Activated naive CD4-positive, alpha-beta T cell (primary cell): ENCODE results near the gene RAB12.
"Not testable (repeated sequence)": the region's sequence is repeated elsewhere in the genome, so short reads cannot be mapped to it uniquely, and the experiment has no call there.

Experiments used
- DNase-seq, 4 experiments: peaks; one replicate each; lab custom pipeline; 2025; lab: John Stamatoyannopoulos, UW

RAB12 gene

GRCh38 chr18:8611916-8612576 is 2.8 kb downstream of the RAB12 start:
- no peak for DNase-seq

DNA sequence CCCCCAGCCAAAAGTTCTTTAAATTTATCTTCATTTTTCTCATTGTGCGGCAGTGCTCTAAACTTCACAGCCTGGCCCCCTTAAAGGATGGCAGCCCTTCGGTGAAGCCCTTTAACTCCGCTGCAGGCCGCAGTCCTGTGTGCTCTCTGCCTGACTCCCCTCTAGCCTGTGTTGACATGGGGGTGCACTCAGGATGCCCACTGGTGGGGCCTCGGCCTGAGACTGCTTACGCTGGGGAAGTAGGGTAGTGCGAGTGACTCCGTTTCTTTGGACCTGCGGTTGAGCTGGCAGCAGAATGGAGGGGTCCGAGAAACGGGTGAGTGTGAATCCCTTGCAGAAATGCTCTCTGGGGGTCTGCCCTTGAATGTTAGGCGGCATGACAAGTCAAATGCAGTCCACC is 5.6 kb downstream of the RAB12 start:
- no peak for DNase-seq

DNA sequence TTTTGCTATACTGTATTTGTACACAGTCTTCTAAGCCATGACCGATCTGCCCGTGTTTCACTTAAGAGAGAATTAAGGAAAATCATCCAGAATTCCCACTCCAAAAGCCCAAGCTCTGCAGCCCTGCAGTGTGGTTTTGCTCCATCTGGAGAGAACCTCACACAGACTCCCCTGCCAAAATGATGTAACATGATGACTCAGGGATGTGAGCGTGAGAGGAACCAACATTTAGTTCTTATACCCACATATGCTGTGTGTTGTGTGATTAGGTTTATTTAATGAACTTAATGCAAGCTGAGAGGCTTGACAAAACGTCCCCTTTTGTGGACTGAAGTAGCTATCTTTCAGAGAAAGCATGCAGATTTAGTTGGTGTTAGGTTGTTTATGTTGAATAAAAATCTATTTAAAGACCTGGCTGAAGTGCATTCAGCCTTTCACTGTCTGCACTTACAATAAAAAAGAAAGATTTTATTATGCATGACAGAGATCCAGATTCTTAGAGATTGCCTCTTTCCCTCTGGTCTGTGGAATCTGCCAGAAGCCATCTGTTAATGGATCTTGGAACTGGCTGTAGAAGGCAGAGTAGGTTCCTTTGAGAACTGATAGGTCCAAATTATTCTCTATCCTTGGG is 6.3 kb downstream of the RAB12 start:
- no peak for DNase-seq

DNA sequence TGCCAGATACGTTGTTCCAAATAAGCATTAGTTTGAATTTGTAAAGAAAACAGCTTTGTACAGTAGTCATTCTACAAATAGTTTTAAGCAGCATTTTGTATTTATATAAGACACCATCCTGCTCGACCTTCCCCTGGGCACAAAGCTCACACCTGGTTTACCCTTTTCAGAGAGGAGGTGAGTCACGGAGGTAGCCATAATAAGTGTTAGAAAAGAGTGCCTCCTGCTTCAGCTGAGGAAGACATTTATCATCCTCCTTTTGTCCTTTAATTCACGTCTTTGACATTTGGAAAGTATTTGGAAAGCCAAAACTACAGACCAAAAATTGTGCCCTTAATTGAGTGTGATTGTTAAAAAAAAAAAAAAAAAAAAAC is 6.8 kb downstream of the RAB12 start:
- no peak for DNase-seq

DNA sequence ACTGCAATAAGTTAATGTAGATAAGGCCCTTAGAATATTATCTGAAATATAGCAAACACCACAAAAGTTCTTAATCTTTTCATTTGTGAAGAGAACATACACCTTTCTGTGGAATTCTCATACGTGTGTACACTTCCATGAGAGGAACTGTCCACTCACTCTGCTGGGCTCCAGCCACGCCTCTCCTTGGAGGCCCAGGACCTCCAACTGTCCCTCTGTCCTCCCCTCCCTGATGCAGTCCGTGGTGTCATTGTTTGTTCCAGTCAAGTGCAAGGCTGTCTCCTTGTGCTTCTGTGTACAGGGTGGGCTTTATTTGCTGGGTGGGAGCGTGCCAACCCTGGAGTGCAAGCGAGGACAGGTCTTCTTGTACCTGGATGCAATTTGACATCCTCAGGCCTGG is 8.7 kb downstream of the RAB12 start:
- DNase-seq: no peak

DNA sequence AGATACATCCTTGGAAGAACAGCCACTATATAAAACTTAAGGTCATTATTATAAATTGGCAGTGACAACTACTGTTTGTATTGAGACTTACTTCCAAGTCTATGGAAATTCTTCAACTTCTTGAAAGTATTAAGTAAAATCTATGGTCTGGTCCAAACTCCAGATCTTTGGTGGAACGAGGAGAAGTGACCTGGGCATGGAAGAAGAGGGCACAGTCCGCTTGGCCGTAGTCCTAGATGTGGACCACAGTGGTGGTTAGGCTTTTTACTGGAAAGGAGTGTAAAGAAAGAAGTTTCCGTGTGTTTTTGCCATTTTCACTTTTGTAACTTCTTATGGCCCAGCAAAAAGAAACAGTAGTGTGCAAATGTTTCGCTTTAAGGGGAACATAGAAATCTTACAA is 9.8 kb downstream of the RAB12 start:
- no peak for DNase-seq

DNA sequence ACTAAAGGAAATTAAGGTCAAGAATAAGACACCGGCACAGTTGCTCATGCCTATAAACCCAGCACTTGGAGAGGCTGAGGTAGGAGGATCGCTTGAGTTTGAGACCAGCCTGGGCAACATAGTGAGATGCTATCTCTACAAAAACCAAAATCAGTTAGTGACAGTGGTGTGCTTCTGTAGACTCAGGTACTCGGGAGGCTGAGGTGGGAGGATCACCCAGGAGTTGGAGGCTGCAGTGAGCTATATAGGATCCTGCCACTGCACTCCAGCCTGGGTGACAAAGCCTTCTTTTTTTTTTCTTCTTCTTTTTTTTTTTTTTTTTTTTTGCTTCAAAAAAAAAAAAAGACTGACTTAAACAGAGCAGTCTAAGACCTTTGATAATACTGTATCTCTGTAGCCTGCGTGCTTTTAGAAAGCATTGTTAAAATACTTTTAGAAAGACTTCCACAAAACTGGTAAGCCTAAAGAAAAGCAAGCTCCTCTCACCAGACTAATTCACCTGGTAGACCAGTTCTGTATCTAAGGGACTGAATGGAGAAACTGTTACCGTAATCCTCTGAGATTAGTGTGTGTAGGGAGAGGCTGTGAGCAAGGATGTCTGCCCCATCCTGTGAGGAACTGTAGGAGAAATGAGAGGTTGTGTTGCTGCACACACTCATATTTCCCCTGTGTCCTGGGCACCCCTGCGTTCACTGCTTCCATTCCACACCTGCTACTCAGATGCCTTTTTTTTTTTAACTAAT is 10.8 kb downstream of the RAB12 start:
- no peak for DNase-seq

DNA sequence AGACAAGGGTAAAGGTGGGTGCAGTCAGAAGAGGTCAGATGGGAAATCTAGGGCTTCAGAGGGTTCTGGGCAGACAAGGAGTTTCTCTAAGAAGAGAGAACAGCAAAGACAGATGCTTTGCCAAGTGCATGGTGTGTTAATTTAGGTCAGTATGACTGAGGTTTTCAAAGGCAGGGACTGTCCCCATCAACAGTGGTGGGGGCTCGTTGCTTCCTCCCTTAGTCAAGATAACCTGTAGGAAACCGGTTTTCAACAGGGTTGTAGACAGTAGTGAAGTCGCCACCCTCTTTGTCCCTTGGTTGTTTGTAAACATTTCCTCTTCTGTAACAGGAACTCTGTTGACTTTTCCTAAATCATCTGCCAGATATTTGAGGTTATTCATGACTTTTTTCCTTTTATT is 11.6 kb downstream of the RAB12 start:
- no peak for DNase-seq

DNA sequence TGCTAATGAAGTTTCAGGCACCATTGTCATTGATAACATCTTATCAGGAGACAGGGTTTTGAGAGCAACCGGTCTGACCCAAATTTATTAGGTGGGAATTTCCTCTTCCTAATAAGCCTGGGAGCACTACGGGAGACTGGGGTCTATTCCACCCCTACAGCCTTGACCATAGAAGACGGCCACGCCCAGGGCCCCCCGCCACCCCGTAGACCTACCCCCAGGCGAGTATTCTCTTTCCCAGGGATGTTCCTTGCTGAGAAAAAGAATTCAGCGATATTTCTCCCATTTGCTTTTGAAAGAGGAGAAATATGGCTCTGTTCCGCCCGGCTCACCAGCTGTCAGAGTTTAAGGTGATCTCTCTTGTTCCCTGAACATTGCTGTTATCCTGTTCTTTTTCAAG is 13.4 kb downstream of the RAB12 start:
- not testable (repeated sequence) for DNase-seq

DNA sequence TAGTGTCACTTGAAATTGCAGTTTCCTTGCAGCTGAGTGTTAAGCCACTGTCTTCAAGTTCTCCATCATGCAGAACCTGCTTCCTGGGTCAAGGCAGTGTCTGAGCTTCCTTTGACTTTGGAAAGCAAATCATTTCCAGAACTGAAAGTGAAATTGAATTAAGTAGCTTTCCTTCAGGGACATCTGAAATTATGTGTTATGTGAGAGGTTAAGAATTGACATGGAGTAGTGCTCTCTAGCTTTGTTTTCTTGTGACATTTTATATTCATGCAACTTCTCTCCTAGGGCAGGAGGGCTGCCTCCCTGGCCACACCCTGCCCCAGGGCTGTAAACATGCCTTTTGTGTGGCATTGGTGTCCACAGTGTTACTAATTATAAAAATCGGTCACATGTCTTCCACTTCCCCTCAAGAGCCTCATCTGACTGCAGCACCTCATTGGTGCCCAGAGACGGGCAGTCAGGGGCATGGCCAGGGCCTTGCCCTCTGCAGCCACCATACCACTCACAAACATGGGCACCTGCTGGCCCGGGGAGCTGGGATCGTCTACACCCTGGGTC is 14.4 kb downstream of the RAB12 start:
- no peak for DNase-seq

DNA sequence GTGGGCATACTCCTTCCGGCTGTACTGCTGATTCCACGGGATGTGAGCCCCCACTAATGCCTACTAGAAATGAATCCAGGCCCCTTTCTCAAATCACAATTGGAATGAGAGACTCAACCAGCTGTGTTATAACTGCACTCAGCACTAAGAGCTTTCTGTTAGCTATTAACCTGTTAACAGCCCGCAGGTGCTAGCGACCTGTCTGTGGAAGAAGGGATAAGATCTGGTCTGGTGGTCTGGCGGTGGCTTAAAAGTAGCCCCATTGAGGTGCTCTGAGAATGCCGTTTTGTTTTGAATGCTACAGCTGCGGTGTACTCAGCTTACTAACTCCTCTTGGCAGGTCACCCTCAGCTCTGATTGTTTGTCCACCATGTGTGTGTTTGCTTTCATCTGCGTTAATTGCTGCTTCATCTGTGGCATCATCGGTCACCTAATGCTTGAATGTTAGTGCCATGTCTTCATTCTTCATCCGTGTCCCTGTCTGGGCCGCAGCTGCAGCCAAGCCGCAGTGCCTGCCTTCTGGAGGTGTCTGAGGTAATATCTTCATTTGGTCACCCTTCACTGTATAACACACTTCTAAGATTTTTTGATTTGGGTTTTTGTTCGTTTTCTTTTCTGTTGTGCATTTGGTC is 16.3 kb downstream of the RAB12 start:
- no peak for DNase-seq

- no peak for DNase-seq
Measured at GRCh38 chr18:8626414-8627106, 17.3 kb downstream of the RAB12 start.

GRCh38 chr18:8627107-8627472 is 17.9 kb downstream of the RAB12 start:
- DNase-seq: no peak

DNA sequence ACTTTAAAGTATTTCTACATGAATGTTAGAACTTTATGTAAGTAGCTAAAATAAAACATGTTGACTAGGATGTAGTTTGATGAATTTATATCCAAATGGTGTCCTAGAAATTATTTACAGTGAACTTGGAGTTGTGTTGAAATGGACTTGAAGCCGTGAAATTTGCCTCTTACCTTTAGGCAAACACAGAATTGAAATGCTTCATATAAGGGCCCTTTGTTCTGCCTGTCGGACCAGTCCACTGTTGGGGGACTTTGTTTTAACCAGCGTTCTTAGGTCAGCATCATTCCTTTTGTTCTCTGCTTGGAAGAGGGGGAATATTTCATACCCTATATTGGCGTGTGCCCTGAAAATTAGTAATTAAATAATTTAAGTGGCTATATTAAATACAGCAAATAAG is 18.3 kb downstream of the RAB12 start:
- no peak for DNase-seq

- no peak for DNase-seq
Measured at GRCh38 chr18:8629602-8630001, 20.4 kb downstream of the RAB12 start.

GRCh38 chr18:8630546-8630945 is 21.3 kb downstream of the RAB12 start:
- no peak for DNase-seq

DNA sequence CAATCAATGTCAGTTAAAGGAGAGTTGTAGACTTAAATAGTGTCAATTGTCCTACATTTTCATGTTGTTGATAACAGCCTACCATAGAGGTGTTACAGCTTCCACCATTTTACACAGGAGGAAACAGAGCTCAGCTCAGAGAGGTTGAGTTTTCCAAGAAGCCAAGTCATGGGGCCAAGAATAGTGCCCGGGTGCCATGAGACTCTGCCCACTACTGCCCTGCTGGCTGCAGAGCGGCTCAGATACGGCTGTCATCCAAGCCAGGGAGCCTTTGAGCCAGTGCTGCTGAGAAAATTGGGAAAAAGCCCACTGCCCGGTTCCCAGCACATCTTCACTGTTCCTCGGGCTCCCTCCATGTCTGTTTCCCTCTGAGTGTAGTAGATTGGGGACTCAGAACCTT is 22.0 kb downstream of the RAB12 start:
- no peak for DNase-seq

DNA sequence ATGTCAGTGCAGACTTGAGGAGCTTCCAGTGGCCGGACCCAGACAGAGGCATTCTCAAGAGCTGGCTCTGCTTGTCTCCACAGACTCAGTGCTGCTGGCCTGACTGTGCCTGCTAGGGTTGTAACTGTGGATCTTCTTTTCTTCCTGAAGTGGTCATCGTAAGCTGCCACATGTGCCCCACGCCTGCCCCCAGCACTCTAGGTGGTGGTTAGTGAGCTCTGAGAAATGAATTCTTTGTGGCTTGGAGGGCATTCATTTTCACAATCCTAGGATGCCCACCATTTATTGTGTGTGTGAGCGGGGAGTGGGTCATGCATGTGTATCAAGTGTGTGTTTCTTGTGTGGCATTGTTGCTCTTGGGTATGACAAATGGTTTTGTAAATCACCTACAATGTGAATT is 23.1 kb downstream of the RAB12 start:
- DNase-seq: no peak

DNA sequence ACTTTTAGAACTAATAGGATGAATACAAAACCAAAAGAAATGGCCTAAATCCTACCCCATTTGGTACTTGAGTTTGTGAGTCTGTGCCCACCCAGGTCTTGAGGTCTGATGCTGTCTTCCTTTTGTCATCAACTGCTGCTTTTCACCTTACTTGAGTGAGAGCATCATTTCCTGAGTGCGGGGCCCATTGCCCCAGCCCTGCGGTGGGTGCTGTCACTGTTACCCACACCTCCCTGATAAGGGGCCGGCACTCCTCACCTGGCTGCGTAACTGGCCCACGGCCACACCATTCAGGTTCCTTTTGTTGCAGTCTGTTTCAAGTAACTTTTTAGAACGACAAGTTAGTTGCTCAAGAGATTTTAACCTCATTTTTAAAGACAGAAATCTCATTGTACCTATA is 25.3 kb downstream of the RAB12 start:
- no peak for DNase-seq

- no peak for DNase-seq
Measured at GRCh38 chr18:8635087-8635486, 25.9 kb downstream of the RAB12 start.

DNA sequence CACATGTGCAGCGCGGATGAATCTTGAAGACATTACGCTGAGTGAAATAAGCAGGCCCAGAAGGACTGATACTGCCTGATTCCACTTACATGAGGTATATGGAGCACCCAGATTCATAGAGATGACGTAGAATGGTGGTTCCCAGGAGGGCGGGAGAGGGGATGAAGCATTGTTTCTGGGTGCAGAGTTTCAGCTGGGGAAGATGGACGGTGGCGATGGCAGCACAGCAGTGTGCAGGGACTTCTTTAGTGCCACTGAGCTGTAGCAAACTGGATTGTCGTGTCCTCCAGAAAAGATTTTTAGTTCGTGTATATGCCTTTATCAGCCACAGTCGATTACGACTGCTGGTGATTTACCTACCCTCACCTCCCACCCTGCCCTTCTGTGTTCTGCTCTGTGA is 30.5 kb downstream of the RAB12 start:
- DNase-seq: no peak

DNA sequence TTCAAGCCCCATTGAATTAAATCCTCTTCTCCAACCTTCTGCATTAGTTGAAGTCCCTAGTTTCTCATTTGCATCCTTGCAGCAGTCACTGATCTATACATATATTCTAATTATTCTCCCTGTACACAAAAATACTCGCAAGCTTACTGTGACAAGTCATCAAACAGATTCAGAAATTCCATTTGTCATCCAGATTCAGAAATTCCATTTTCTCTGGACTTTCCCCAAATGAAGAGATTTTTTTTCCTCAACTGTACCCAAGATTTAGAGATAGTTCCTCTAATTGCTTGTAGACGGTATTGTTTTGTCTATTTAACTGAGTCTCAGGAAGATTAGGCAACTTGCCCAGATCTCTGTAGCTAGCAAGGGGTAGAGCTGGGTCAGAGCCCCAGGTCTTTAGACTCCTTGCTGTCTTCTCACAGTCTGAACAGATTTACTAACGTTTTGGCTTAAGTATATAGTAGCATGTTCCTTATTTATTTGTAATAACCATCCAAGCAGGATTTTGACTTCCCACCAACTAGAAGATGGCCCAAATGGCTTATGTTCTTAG is 34.2 kb downstream of the RAB12 start:
- DNase-seq: no peak
